Activated T-helper 9 cell treated with anti-CD3 and anti-CD28 coated beads, Interleukin-2, amount 50 U/mL, for 16 hours (primary cell): ENCODE data around the gene MEGF11.
"Not testable (repeated sequence)": the region's sequence is repeated elsewhere in the genome, so short reads cannot be mapped to it uniquely, and the experiment has no call there.

Experiments
- DNase-seq: peaks from one replicate; pipeline ENCODE4 v3.0.0-alpha.2; 2020; ENCODE audit warnings: low read depth

Gene MEGF11

GRCh38 chr15:66027268-66027805 lies 226.2 kb downstream of the MEGF11 start:
- no peak for DNase-seq

DNA sequence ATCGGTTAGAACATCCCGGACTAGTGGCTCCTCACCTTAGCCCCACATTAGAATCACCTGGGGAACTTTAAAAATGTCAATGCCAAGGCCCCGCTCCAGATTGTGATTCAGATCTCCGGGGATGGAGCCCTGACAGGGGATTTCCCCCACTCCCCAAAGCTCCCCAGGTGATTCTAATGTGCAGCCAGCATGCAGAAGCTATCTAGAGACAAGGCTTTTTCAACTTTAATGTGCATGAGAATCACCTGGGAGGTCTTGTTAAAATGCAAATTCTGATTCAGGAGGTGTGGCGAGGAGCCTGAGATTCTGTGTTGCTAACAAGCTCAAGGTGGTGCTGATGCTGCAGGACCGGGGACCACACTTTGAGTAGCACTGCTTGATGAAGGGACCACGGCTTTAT lies 227.6 kb downstream of the MEGF11 start:
- DNase-seq = no peak

GRCh38 chr15:66025015-66025452 lies 228.5 kb downstream of the MEGF11 start:
- no peak for DNase-seq

DNA sequence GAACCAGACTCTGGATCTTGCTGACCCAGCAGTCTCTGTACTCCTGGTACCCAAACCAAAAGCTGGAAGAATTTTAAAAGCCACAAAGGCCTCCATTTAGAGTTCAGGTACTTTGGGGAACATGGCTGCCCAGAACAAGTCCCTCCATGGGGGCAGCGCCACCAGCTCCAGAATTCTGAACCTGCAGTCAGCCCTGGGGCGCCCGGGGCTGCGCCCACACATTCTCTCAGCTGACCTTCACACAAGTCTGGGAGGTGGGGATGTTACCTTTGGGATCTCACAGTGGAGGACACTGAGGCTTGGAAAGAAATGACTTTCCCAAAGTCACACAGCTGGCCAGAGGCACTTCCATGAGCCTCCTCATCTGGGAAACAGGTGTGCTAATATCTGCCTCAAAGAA lies 229.4 kb downstream of the MEGF11 start:
- no peak for DNase-seq

GRCh38 chr15:66023311-66023972 lies 230.1 kb downstream of the MEGF11 start:
- no peak for DNase-seq

GRCh38 chr15:66022163-66022525 lies 231.4 kb downstream of the MEGF11 start:
- DNase-seq = no peak

DNA sequence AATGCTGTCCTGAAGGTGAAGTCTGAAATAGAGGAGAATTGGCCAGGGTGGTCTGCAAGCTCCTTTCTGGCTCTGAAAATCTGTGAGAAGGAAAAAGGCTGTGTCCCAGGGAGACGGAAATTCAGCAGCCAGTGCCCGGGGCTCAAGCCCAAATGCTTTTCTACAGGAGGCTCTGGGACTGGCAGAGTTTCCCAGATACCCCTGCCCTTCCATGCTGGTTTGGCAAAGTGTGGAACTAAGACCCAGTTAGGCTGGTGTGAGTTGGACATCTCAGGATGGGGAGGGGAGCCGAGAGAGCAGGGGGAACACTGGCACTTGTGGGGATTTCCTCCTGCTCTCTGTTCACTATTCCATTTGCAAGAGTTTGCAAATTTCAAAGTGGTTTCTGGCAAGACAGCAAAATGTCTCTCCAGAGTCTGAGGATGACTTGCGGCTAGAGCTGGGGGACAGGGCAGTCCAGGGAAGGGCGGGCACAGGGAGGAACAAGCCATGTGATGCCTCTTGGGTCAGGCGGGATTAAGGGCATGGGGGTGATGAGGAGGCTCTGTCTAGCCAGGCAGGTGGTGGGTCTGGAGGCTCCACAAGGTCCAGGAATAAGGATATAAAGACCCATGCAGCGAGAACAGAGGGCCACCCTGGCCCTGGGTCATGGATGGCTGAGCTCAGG lies 231.9 kb downstream of the MEGF11 start:
- no peak for DNase-seq

DNA sequence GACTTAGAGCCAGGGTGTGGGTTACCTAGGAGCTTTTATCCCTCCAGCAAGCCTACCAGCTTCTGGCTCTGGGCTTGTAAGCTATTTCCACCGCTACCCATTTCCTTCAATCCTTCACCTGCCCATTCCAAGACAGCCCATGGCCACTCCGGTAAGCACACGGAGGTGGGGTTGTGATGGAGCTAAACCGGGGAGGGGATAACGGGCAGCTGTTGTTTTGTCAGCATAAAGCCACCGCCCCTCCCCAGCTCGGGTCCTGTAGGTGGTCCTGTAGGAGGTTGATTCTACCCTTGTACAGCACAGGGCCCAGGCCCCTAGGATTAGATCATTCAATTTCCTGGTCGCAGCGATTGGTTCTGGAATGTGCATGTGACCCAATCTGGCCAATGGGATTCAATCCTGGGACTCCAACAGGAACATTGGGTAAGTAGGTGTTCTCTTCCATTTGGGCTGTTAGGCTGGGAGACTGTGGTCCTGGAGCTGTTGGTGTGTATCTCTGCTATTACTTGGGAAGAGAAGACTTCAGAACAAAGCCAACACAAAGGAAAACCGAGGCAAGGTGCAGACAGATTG lies 233.6 kb downstream of the MEGF11 start:
- no peak for DNase-seq

DNA sequence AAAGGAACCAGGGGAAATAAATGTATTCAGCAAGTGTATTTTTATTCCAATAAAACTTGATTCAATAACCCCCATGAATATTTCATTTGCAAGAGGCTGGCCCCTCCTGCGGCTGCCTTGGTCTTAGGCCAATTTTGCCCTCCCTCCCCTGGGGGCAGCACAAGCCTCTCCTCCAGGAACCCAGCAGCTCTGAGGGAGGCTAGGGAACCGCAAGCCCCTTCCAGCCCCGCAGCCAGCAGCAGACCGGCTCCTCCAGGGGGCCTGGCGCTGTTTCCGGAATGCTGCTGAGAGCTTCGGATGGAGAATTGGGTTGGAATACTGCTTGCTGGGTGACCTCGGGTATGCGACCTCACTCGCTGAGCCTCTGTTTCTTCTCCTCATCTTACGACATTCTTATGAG lies 234.2 kb downstream of the MEGF11 start:
- no peak for DNase-seq

- DNase-seq = no peak
These were observed 235.1 kb downstream of the MEGF11 start for GRCh38 chr15:66018488-66018797.

- no peak for DNase-seq
These were observed 235.6 kb downstream of the MEGF11 start for GRCh38 chr15:66017792-66018487.

DNA sequence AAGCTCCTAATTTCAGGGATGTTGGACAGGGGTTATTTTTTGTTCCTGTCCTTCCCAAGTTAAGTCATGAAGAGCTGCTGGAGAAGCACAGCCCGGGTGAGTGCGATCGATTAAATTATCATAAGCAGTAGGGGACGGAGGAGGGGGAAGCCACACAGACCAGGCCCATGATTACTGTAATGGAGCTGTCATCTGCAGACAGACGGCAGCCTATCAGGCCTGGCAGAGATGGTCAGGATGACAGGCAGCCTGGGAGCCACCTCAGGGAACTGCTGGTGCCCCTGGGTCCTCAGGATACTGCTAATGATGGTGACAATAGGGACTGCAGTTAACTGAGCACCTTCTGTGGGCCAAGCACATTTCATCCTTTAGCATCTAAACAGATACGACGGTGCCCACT lies 236.6 kb downstream of the MEGF11 start:
- DNase-seq = no peak

DNA sequence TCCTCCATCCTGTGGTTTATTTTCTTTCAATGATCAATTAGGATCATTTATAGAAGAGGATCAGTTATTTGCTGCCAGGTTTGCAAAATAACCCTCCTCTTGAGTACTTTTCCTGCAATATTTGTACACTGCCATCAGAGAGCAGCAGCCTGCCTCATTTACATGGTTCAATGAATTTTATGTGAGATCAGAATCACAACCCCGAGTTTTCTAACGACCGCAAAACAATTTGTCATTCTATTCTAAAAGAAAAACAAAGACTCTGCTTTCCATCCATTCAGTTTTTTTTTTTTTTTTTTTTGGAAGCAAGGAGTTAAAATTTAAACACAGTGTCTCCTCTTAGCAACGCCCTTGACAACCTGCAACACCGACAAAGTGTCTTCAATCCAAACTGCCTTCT lies 237.4 kb downstream of the MEGF11 start:
- DNase-seq = no peak

DNA sequence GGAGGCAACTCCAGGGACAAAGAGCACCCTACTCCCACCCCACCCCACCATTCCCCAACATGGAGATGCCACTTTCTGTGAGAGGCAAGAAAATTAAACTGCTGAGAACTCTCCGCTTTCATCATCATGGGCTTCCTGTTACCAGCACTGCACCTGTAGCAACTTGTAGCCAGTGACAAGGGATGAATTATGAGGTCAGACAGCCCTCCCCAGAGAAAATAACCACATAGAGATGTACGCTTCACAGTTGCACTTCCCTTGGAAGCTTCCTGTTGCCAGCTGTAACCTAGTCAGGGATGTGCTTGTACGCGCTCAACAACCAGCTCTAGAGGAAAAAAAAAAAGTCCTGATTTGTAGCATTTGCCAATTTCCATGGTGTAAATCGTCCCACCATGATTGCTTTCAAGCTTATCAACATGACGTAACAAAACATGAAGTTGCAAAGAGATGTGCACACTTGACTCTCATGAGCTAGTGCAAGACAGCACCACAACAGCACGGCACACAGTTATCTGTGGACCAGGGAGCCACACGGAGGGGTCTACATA lies 238.8 kb downstream of the MEGF11 start:
- DNase-seq = no peak

GRCh38 chr15:66014022-66014421 lies 239.5 kb downstream of the MEGF11 start:
- DNase-seq = no peak

DNA sequence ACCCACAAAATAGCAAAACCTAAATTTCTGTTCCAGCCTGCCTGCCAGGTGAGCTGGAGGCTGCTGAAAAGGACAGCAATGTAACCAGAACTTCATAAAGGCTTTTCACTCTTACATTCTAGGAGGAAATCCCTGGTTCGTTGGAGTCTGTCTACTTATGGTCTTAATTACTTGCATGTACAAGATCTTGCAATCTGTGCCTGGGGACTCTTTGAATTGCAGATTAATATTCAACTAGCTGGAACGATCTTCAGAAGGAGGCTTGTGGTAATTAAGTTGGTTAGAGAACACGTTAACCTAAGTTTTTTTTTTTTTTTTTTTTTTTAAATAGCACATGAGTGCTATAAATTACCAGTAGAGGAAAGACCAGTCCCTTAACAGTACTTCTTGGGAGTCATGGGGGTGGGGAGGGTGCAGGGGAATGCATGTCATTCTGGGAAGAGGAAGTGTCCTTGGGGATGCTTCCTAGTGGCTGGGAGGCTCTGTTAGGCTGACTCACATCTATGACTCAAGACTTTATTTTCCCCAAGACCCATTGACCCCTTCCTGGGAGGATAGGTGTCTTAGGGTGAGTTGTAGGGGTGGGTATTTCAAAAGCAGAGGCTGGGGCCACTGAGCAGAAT lies 244.5 kb downstream of the MEGF11 start:
- DNase-seq = no peak

DNA sequence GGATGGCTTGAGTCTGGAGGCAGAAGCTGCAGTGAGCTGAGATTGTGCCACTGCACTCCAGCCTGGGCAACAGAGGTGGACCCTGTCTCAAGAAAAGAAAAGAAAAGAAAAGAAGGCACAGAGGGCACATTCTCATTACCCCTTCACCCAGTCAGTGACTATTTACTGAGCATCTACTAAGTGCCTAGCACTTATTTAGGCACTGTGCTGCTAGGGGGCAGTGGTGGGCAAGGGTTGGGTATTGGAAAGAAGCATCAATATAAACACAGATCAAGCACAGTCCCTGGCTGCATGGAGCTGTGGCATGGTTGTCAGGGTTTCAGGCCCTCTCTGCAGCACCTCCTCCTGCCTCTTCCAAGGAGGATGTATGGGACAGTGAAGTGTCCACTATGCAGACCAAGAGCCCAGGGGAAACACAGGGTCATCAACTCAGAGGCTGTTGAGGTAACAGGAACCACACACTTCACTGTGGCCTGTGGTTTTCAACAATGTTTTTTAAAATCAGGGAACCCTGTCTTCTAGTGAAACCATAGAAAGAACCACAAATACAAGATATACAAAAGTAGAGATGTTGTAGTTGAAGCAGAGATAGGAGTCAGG lies 245.8 kb downstream of the MEGF11 start:
- no peak for DNase-seq

DNA sequence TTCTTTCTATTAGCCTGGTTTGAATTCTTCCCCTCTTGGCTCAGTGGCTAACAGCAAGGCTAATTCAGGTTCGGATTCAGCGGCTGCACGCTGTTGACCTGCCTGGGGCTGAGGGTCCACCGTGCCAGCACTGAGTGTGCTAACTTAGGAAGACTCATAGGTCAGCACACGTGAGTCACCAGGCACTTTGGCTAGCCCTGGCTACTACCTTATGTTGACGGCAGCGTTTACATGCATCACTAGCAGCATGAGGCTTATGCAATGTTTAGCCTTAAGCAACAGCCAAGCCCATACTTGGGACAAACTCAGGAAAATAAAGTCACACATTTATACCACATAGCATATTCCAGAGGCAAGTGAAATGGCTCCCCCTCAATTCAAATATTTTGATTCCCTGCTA lies 246.6 kb downstream of the MEGF11 start:
- DNase-seq = no peak

- no peak for DNase-seq
These were observed 248.8 kb downstream of the MEGF11 start for GRCh38 chr15:66004618-66005262.

DNA sequence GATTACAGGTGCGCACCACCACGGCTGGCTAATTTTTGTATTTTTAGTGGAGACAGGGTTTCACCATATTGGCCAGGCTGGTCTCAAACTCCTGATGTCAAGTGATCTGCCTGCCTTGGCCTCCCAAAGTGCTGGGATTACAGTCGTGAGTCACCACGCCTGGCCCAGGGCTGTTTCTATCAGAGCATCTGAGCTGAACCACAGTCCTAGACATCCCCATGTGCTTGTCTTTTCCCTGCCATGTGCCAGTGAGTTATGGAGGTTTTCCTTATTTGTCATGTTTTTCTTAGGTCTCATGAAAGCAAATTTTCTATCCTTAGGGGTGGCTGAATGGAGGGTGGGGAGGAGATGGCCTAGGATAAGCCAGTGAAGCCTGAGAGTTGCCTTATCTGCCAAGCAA lies 250.4 kb downstream of the MEGF11 start:
- not testable (repeated sequence) for DNase-seq

- no peak for DNase-seq
These were observed 251.7 kb downstream of the MEGF11 start for GRCh38 chr15:66001717-66002426.
